AG08396 (cell line): ENCODE results near the gene BICC1.

Experiments used
- DNase-seq: peaks from one replicate; pipeline ENCODE4 v3.0.0; 2012; ENCODE audit warnings: low spot score, mixed read lengths

BICC1 gene

DNA sequence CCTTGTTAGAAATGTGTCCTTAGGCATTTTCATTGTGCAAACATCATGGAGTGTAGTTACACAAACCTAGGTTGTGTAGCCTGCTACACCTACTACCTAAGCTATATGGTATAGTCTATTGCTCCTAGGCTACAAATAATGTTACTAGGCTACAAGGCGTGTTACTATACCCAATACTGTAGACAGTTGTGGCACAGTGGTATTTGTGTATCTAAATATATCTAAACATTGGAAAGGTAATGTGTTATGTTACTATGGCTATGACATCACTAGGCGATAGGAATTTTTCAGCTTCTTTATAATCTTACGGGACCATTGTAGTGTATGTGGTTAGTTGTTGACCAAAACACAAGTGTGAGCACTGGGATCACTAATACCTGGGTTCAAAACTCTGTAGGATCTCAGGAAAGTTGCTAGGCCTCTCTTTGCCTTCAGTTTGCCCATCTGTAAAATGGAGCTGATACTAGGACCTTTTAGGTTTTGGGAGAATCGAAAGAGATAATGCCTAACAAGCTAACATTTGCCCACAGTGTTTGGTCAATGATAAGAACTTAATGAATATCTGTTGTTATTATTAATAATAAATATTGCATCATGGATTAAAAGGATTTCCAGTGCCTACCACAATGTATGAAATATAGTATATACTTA lies 2.7 kb downstream of the BICC1 start:
- DNase-seq: no peak

DNA sequence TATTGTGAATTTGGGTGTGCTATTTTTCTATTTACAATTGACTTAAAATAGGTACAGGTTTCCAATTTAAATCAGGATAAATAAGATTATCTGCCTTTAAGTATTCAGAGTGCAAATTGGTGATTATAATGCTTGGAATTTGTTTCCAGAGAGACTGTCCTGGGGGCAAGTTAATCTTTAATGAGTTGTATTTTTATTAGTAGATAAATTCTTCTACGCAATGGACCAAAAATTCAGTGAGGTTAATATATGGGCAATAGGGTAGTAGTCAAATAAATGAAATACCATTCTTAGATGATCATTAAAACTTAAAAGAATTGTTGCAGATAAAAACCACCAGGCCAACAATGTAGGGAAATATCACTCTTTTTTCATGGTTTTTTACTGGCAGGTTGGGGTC lies 3.4 kb downstream of the BICC1 start:
- no peak for DNase-seq

DNA sequence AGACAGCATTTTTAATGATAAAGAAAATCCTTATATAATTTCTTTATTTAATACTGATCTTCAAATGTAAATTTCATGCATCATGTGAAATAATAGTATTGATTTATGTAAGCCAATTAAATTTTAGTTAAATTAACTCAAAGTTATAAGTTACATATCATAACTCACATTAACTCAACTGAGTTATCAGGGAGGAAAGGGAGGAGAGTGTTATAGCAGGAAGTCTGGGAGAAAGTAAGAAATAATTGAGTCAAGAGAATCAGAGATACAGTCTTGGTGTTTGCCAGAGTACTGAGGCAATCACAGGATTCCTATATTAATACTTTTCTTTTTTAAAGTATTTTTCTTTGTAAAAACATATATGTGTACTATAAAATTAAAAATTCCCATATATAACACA lies 4.0 kb downstream of the BICC1 start:
- no peak for DNase-seq

DNA sequence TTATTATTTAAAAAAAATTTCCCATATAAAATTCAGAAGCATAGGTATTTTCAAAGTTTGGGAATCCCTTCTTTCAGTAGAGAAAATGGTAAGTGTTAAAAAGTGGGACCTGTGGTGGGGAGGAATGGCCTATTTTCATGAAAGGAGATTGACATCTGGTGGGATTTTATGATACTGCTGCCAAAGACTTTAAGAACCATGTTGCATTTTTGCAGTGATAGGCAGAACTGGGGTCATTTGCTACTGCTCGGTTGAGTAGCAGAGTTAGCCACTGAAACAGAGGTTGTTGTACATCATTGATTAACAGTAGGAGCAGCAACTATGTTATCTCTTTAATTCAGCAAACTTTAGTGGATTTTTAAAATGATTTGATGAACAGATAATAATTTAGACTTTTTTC lies 4.4 kb downstream of the BICC1 start:
- no peak for DNase-seq

DNA sequence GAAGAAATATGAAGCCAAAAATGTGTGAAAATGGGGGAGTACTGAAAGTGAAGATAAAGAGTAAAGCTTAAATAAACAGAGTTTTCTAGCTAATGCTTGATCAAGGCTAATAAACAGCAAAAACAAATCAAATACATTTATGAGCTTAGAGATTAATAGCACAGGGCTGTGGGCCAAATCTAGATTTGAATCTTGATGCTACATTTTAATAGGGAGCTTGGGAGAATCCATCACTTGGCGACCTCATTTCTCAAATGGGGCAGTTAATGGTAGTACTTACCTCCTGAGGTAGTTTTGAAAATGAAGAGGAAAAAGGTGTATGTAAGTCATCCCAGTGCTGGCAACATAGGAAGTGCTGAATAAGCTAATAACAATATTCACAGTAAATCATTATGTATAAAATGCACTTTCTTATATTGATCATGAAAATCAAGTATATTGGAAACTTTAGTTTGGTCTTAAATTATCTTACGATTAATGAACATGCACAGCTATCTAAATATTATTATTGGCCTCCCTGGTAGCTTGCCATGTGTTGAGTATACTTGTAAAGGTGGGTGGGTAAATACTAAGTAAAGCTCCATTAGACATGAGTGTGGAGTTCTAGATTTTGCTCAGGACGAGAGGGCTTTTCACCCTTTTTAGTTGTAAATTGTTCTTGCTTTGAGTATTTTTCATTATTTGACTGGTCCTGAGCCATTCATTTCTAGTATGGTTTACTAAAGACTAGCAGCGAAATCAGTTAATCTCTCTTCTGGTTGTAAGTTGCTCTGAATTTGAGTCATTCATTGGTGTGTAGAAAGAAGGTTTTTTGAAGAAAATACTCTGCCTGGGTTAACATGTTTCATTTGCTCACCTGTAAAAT lies 5.1 kb downstream of the BICC1 start:
- DNase-seq: no peak

DNA sequence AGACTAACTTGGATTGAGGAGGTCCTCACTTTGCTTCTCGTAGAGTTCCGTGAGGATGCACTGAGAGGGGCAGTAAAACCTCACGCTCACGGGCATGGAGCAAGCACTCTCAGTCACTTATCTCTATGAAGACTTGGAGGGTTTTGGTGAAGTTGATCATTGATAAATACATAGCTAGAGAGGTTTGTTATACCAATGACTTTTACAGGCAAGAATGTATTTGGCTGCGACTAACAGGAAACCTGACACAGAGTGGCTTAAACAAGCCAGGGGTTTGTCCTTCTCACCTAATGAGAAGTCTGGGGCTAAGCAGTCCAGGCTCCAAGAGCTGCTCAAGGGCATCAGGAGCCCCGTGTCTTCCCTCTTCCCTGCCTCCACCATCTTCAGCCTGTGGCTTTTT lies 6.1 kb downstream of the BICC1 start:
- no peak for DNase-seq

DNA sequence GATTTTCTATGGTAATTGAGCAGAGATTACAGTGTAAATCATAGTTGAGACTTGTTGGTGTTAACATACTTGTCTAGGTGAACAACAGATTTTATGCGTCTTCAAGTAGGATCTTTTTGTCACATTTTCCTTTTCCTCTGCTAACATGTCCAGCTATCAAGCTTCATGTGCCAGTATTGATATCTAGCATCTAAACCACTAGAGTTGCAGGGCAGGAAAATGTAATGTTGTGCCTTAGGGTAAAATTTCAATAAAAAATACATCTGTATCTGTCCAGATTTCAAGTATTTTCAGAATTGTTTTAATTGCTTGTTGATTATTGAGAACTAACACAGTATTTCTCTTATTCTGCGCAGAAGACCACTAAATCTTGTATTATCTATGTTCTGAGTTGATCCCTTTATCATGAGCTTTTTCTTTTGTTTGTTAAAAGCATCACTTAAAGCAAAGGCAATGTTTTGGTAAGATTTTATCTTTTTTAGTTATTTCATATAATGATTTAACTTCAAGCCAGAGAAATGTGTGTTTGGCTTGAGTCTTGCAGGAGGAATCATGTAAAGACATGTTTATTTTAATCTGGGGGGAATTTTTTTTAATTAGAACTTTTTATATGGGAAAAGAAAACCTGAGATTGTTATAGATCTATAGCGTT lies 16.5 kb downstream of the BICC1 start:
- DNase-seq: no peak

DNA sequence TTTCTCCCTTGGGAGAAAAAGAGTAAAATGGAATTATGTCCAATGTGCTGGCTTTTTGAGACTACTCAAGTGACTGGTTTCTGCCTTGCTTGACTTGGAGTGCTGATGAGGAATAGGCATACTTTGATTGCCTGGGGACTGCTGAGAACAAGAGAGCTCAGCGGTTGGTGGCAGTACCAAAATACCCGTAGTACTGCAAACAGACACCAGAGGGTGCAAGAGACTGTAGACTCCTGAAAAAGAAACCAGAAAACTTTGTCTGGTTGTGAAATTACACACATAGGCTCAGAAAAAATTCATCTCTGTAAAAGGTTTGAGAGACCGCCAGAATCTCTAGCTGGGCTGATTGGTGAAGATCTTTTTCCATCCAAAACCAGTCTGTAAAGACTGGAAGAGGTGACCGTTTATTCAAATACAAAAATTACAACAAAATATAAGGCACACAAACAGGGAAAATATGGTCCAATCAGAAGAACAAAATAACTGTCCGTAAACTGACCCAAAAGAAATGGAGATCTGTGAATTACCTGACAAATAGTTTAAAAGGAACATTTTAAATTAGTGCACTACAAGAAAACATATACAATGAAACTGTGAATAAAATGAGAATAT lies 18.5 kb downstream of the BICC1 start:
- peak; percentile 47 for DNase-seq

DNA sequence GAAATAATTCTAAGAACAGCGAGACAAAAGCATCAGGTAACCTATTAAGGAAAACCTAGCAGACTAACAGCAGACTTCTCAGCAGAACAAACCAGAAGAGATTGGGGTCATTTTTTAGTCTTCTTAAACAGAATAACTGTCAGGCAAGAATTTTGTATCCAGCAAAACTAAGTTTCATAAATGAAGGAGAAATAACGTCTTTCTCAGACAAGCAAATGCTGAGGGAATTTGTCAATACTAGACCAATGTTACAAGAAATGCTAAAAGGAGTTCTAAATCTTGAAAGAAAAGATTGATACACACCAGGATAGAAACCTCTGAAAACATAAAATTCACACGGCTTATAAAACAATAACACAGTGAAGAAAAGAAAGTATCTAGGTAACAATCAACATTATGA lies 22.6 kb downstream of the BICC1 start:
- DNase-seq: no peak

DNA sequence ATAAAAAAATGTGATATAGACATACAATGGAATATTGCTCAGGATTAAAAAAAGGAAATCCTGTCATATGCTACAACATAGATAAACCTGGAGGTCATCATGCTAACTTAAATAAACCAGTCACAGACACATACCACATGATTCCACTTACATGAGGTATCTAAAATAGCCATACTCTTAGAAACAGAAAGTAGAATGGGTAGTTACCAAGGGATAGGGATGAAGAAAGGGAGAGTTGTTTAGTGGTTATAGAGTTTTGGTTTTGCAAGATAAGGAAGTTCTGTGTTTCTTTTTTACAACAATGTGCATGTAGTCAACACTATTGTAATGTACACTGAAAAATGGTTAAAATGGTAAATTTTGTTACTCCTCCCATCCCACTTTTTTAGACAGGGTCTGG lies 30.5 kb downstream of the BICC1 start:
- DNase-seq: no peak

DNA sequence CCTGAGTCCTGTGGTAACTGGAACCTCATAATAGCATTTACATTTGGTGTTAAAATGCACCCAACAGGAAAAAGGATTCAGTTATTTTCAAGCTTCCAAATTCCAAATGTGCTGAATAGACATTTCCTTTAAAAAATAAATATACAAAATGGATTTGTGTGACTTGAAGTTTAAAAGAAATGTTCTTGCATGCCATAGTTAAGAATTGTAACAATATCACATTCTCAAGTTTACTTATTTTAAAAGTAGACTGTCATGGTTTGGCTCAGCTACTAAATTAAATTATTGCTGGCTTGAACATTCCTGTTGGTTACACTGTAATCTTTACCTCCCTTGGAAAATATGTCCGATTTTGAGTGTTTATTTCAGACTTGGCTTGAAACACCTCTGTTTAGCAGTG lies 31.5 kb downstream of the BICC1 start:
- DNase-seq: no peak

DNA sequence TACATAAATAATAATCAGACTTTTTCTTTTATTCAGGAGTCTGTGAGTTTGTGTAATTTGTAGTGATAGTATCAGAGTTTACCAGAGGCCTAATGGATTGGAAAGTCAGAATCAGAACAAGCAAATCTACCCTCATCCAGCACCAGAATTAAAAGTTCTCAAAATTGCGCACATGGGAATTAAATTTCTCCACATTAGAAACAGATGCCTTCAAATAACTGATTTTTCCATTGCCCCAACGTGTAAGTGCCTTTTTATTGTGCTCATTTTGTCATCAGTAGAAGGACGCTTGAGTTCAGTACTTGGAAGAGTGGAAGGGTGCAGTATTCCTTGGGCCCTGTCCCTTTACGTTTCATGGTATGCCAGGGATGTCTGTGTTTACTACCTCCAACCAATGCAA lies 32.8 kb downstream of the BICC1 start:
- DNase-seq: no peak

DNA sequence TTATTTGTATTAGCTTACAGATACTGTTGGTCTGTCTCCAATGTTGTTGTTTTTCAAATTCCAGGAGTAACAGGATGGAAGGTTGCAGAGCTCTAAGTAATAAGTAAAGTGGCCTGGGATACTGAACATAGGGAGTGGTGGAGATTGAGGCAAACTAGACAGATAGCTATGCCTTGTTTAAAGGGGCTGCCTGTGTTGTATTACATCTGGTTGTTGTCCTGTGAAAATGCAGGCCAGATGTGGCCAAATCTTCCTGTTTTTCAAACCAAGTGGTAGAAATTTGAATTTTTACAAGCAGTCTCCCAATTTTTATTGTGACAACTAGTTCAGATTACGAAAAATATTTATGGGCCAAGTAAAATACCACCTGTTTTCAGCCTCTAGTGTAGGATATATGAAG lies 33.5 kb downstream of the BICC1 start:
- DNase-seq: no peak

DNA sequence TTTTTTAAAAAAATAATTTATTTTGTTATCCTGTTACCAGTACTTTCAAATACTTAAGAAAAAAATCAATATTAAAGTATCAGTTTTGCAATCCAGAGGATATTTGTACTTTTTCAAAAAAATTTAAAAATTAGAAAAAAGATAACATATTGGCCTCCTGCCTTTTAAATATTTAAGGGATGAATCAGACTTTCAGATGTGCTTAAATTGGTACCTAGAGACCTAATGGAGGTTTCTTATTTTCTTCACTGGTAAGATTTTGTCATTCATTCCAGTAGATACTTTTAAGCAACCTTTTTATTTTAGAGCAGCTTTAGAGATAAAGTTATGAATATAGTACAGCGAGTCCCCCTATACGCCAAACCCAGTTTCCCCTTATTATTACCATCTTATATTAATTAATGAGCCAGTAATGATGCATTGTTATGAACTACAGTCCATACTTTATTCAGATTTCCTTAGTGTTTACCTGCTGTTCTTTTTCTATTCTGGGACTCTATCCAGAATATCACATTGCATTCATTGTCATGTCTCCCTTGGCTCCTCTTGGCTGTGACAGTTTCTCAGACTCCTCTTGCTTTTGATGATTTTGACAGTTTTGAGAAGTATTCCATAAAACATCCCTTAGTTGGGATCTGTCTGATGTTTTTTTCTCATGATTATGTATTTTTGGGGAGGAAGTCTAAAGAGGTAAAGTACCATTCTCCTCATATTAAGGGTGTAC lies 34.2 kb downstream of the BICC1 start:
- no peak for DNase-seq

DNA sequence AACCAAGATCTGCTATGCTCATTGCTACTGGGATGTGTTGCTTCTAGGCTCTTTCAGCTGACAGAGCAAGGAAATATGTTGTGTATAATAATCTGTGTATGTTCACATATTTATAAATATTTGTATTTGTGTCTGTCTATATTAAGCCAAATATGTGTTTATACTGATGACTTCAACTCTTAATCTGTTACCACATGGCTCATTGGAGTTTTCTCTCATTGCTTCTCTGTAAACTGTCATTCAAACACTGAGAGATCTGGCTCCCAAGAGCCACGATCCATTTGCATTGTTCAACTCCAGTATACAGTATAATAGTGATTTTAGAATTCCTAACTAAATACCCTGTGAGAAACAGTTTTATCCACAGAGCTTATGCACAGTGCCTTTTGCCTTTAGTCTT lies 35.3 kb downstream of the BICC1 start:
- DNase-seq: no peak

DNA sequence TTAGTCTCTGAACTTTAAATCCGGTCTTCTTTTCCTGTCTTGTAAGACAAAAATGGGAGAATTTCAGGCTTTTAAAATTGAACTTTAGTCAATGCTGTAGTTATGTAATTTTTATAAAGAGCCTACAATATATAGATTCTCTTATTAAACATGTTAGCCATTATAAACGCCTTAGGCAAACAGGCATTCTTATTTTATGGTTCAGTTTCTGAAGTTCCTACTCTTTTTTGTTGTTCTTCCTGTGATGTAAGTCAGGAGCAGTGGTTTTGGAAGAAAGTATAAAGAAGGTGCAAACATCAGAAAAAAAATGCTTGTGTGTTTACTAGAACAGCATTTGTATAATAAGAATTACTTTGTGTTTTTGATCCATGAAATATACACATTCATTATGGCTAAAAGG lies 41.6 kb downstream of the BICC1 start:
- DNase-seq: no peak

DNA sequence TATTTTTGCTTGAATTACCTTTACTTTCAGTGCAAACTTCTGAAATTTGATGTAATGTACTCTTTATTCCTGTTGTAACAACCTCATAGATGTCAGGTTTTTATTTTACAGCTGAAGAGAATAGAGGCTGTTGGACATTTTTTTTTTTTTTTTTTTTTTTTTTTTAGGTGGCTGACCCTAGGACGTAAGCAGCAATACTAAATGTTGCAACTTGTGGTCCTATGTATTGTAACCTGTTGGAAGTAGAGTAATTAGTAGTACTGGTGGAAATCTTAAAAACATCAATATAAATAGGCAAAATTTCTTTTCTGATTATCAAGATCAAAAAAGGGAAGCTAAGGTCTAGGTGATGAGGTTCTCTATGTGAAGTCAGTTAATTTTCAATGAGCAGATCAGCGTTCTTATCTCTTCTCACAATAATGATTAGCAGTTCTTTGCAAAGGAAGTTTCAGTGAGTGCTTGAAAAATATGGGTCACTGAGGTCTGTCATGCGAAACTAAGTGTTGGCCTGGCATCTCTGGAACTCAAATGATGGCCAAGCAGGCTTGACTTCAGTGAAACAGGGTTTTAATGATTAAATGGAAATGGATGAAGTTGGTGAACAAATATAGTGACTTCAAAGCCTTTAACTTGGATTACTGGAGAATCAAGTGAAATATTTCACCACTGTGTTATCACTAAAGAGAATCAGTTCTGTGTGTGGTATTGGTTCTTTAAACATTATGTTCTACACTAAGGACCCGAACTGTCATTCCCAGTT lies 42.7 kb downstream of the BICC1 start:
- no peak for DNase-seq

DNA sequence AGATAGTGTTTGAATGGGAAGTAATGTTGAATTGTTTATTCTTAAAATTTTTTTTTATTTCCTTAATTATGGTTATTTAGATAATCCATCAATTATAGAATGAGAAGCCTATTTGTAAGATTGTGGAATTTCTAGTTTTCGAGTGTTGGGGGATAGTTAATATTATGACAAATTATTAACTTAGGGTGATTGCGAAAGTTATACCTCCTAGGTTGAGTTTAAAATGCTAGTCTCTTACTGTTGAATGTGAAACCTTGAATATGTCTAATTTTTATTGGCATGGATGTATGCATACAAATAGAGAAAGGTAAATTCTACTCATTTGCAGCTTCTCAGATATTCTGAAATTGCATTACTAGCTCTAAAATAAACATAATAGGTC lies 43.2 kb downstream of the BICC1 start:
- DNase-seq: no peak

DNA sequence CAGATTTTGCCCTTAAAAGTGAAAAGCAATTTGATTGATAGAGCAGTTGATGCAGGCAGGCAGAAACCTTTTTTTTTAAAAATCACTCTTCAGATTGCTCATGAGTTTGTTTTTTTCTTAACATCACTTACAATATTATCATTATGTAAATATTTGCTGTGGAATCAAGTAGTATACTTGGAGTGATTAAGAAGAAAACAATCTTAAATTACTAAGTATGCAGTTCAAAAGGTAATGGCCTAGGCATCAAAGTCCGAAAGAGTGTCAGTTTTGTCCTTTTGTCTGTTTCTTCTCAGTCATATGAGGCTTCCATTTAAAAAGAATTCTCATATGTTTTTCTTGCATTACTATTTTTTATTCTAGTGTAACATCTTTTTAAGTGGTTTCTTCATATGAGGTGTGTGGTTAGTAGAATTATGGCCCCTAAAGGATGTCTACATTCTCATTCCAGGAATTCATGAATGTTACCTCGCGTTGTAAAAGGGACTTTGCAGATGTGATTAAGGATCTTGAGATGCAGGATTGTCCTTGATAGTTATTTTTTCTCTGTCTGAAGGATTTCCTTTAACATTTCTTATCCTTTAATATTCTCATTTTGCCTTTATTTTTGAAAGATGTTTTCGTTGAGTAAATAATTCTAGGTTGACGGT lies 44.0 kb downstream of the BICC1 start:
- DNase-seq: no peak

DNA sequence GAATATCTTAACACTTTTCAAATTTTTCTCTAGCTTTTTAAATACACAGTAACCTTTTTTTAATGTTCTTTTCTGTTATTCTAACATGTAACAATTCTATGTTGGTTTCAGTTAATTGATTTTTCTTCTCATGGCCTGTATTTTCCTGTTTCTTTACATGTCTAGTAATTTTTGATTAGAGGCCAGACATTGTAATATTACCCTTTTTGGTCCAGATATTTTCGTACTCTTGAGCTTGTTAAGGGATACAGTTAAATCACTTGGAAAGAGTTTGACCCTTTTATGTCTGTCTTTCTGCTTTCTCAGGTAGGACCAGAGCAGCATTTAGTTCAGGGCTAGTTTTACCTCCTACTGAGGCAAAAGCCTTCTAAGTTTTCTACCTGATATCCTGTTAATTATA lies 45.0 kb downstream of the BICC1 start:
- DNase-seq: no peak

DNA sequence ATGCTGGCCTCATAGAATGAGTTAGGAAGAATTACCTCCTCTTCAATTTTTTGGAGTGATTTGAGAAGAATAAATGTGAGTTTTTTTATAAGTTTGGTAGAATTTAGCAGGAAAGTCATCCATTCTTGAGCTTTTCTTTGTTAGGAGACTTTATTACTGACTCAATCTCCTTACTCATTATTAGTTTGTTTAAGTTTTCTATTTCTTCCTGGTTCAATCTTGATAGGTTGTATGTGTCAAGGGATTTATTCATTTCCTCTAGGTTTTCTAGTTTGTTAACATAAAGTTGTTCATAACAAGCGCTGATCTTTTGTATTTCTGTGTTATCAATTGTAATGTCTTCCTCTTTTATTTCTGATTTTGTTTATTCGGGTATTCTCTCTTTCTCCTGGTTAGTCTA lies 47.4 kb downstream of the BICC1 start:
- DNase-seq: no peak
